ENCODE measurements around the gene DNAAF3. TPM values are rescaled to one million over a fixed set of nuclear protein-coding genes. Genes with fewer than 3 reads are reported as not detected.
"Not testable (repeated sequence)": the region's sequence is repeated elsewhere in the genome, so short reads cannot be mapped to it uniquely, and the experiment has no call there.

Gene DNAAF3
- total RNA-seq, 2 donors from 2014 or later = 0.55 to 16.1 TPM

- DNase-seq (ENCODE audit: low spot score) = no peak
- no peak overlapping the region for H3K27ac ChIP-seq
- no peaks in the 10 kb centered on the region for H3K36me3 ChIP-seq
- no peaks in the 10 kb centered on the region for H3K9me3 ChIP-seq
- intact Hi-C loops (cut with DNase I) = no loop called here
- 80% methylated on average over 4 of the region's 4 CpGs for WGBS
- TF ChIP-seq POLR2A (IDR thresholded peaks at IDR 0.05) = no peak
- no peak for TF ChIP-seq CTCF (IDR thresholded peaks at IDR 0.05)
- no peak for TF ChIP-seq POLR2AphosphoS5 (IDR thresholded peaks at IDR 0.05)
- H3K4me3 ChIP-seq = no peak overlapping the region
- H3K27me3 ChIP-seq (replicated peaks; ENCODE audit: insufficient read depth) = peaks cover 36% of the 10 kb centered on the region
- no peaks in the 10 kb centered on the region for H3K4me1 ChIP-seq (replicated peaks)
These were observed 8.0 kb downstream of the DNAAF3 start for GRCh38 chr19:55158423-55158822.

GRCh38 chr19:55157064-55157908, 9.1 kb downstream of the DNAAF3 start, which contains the start of gene TNNI3:
TNNI3 (minus strand) TSS chr19:55157732; CDS start chr19:55157589, 143 bp downstream.
- H3K27ac ChIP-seq = no peak within 1 kb of the TSS
- H3K4me3 ChIP-seq = no peak within 1 kb of the TSS
- WGBS = 32% methylated on average over 39 of the region's 39 CpGs
- H3K27me3 ChIP-seq (replicated peaks; ENCODE audit: insufficient read depth) = peaks cover 34% of the 10 kb centered on the region
- intact Hi-C loops (cut with DNase I) = no loop called here
- no peak for DNase-seq (ENCODE audit: low spot score)
- H3K4me1 ChIP-seq (replicated peaks) = no peaks in the 10 kb centered on the region
- H3K9me3 ChIP-seq = no peaks in the 10 kb centered on the region
- TF ChIP-seq POLR2A (IDR thresholded peaks at IDR 0.05) = no peak
- no peak for TF ChIP-seq CTCF (IDR thresholded peaks at IDR 0.05)
- TF ChIP-seq POLR2AphosphoS5 (IDR thresholded peaks at IDR 0.05) = no peak
- H3K36me3 ChIP-seq = no peaks in the 10 kb centered on the region

- H3K36me3 ChIP-seq = no peaks in the 10 kb centered on the region
- H3K4me1 ChIP-seq (replicated peaks) = no peaks in the 10 kb centered on the region
- H3K9me3 ChIP-seq = no peaks in the 10 kb centered on the region
- DNase-seq (ENCODE audit: low spot score) = no peak
- intact Hi-C loops (cut with DNase I) = no loop called here
- TF ChIP-seq CTCF (IDR thresholded peaks at IDR 0.05) (no peak), POLR2A (IDR thresholded peaks at IDR 0.05) (no peak), POLR2AphosphoS5 (IDR thresholded peaks at IDR 0.05) (no peak)
- H3K4me3 ChIP-seq = no peak overlapping the region
- WGBS = 2% methylated on average over 52 of the region's 52 CpGs
- no peak overlapping the region for H3K27ac ChIP-seq
- peaks cover 26% of the 10 kb centered on the region for H3K27me3 ChIP-seq (replicated peaks; ENCODE audit: insufficient read depth)
These were observed 10.0 kb downstream of the DNAAF3 start for GRCh38 chr19:55156202-55157063.

GRCh38 chr19:55155784-55156183, 10.6 kb downstream of the DNAAF3 start:
- H3K4me1 ChIP-seq (replicated peaks); DNase-seq (ENCODE audit: low spot score); H3K4me3 ChIP-seq; H3K27ac ChIP-seq; H3K9me3 ChIP-seq; H3K36me3 ChIP-seq; intact Hi-C loops (cut with DNase I): not testable (repeated sequence)
- peaks cover 20% of the 10 kb centered on the region for H3K27me3 ChIP-seq (replicated peaks; ENCODE audit: insufficient read depth)
- 0% methylated on average over 5 of the region's 5 CpGs for WGBS

- Histone ChIP-seq H3K27ac (no peak overlapping the region), H3K4me1 (replicated peaks) (no peaks in the 10 kb centered on the region), H3K36me3 (no peaks in the 10 kb centered on the region), H3K4me3 (no peak overlapping the region), H3K27me3 (replicated peaks; ENCODE audit: insufficient read depth) (peaks cover 14% of the 10 kb centered on the region), H3K9me3 (no peaks in the 10 kb centered on the region)
- intact Hi-C loops (cut with DNase I) = no loop called here
- WGBS = 90% methylated on average over 12 of the region's 12 CpGs
- TF ChIP-seq CTCF (IDR thresholded peaks at IDR 0.05) = no peak
- no peak for TF ChIP-seq POLR2AphosphoS5 (IDR thresholded peaks at IDR 0.05)
- TF ChIP-seq POLR2A (IDR thresholded peaks at IDR 0.05) = no peak
- no peak for DNase-seq (ENCODE audit: low spot score)
These were observed 12.7 kb downstream of the DNAAF3 start for GRCh38 chr19:55153652-55154264.

Measured in prostate gland (tissue), 2 donors.